ENCODE data around the gene MSI2. TPM values are rescaled to one million over a fixed set of nuclear protein-coding genes. Genes with fewer than 3 reads are reported as not detected.

Gene MSI2
- polyA plus RNA-seq, 3 donors from 2014 or later, result 0.88 to 3.6 (median 2.4) TPM

DNA sequence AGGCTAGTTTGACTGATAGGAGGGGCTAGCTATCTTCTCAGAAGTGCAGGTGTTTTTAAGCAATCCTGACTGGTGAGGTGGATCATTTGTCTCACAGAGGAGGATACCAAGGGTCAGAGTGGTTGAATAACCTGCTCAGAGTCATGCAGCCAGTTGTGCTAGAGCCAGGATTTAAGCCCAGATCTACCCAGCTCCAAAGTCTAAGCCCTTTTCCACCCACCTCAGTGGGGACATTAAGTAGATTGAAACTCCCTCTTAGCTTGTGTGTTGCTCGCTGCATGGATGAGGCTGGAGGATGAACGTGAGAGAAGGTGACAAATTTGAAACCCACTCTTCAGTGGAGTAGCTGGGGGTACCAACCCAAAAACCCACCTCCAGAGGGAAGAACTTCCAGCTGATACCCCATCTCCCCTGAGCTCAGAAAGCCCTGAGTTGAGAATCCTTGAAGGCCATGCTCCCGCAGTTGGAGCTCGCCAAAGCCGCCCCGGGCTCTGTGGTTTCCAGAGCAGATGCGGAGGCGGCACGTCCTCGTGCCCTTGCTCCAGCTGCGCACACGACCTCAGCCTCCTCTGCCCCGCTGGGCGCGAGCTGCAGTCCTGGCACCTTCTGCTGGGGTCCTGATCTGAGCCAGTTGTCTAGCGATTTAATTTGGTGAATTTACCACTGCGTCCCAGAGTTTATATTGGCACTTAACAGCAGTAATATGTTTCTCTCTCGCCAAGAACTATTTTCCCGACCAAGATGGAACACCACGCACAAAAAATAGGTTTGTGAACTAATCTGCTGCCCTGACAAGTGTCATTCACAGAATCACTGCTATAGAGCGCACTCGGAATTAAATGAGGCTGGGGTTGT, 329.2 kb downstream of the MSI2 start:
- H3K27me3 Mint-ChIP-seq (ENCODE audit: low read depth in 3 of 3), result peaks cover 0 to 6% (median 5%) of the 10 kb centered on the region in 3 donors
- no peak overlapping the region for H3K27ac Mint-ChIP-seq
- DNase-seq, result no peak
- no peak overlapping the region for H3K4me3 Mint-ChIP-seq
- no peaks in the 10 kb centered on the region for H3K4me1 Mint-ChIP-seq
- no peaks in the 10 kb centered on the region for H3K36me3 Mint-ChIP-seq
- no peaks in the 10 kb centered on the region for H3K9me3 Mint-ChIP-seq

DNA sequence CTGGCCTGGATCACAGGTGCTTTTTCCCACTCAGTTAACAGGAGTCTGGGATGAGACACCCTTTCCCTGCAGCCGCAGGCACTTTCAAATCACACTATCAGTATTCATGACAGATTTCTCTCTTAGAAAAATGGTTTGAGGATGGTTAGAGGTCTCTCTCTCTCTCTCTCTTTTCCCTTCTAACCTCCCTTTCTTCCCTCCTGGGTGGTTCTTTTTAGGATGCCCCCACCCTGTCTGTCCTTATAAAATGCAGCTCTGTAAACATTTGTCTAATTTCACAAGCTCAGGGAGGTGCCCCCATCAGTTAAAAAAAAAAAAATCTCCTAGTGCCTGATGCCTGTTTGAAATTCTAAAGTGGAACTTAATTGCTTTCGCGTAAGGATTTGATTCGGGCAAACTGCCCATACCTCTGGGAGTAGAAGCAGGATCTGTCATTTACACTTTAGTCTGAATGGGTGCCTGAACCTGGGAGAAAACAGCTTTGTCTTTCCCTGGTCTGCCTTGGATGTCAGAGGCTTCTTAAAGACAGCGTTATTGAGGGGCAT, 329.9 kb downstream of the MSI2 start:
- Mint-ChIP-seq H3K9me3 (no peaks in the 10 kb centered on the region), H3K4me1 (no peaks in the 10 kb centered on the region), H3K27ac (no peak overlapping the region), H3K4me3 (no peak overlapping the region), H3K27me3 (ENCODE audit: low read depth in 3 of 3) (peaks cover 0 to 6% (median 5%) of the 10 kb centered on the region in 3 donors), H3K36me3 (no peaks in the 10 kb centered on the region)
- no peak for DNase-seq

DNA sequence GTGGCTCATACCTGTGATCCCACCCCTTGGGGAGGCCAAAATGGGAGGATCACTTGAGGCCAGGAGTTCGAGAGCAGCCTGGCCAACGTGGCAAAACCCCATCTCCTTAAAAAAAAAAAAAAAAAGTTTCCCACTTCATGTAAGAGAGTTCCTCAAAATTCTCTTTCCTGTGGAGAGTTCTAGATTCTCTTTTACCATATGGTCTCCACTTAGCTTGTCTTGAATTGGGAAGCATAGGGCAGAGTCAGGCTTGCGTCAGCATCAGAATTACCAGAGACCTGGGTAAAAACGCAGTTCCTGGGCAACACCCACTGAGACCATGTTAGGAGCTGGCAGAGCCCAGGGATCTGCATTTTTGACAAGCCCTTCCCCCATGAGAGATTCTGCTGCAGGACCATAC, 330.4 kb downstream of the MSI2 start:
- H3K27me3 Mint-ChIP-seq (ENCODE audit: low read depth in 3 of 3), result peaks cover 0 to 6% (median 5%) of the 10 kb centered on the region in 3 donors
- no peaks in the 10 kb centered on the region for H3K9me3 Mint-ChIP-seq
- no peak overlapping the region for H3K27ac Mint-ChIP-seq
- H3K4me1 Mint-ChIP-seq, result no peaks in the 10 kb centered on the region
- DNase-seq, result no peak
- H3K36me3 Mint-ChIP-seq, result no peaks in the 10 kb centered on the region
- no peak overlapping the region for H3K4me3 Mint-ChIP-seq

DNA sequence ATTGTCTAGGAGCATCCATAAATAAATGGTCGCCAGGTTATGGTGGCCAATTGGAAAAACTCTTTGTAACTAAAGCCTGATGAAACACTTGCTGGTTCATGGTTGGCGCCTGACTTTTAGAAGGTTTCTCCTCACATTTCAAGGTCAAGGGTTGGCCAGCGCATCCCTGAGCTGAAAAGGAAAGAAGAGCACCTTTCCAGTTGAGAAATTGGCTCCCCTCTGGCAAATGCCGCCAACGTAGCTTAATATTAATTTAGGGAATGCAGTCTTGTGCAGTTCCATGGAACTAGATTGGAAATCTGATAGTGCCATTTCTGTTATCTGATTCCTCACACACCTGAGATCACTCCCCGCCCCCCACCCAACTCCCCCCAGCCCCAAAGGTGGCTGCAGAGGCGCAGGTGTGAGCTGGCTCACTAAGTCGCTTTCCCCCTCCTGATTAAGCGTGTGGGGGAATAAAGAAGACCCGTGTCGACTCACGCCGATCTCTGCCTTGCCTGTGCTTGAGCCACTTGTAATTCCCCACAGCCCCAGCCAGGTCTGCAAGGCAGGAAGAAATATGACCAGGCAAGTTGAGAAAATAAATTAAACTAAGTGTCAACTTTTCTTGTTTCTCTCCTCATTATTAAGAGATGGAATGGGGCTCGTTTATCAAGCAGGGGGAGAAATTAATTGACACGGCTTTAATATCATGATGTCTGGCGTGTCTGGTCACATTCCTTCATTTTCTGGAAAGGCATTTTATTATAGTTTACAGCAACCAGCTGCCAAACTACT, 331.1 kb downstream of the MSI2 start:
- Mint-ChIP-seq H3K36me3 (no peaks in the 10 kb centered on the region), H3K9me3 (no peaks in the 10 kb centered on the region), H3K27me3 (ENCODE audit: low read depth in 3 of 3) (peaks cover 0 to 6% (median 5%) of the 10 kb centered on the region in 3 donors), H3K4me3 (no peak overlapping the region), H3K4me1 (no peaks in the 10 kb centered on the region), H3K27ac (no peak overlapping the region)
- DNase-seq, result no peak

DNA sequence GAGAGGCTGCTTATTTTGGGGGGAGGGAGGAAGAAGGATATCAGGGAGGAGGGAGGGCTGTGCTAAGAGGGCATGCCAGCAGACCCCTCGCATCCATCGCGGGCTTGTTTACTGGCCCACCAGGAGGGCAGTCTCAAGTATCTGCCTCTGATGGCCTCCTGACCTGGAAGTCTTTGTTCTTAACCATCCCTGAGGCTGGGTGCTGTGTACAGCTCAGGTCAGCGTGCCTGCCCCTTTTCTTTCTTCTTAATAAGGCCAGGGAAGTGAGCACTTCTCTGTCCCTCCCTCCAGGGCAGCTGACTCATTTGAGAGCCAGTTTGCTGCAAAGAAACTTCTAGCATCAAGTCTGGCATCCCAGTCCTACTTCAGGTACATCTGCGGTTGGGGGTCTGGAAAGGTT, 331.8 kb downstream of the MSI2 start:
- Mint-ChIP-seq H3K36me3 (no peaks in the 10 kb centered on the region), H3K27me3 (ENCODE audit: low read depth in 3 of 3) (peaks cover 0 to 6% (median 5%) of the 10 kb centered on the region in 3 donors), H3K4me1 (no peaks in the 10 kb centered on the region), H3K4me3 (no peak overlapping the region), H3K9me3 (no peaks in the 10 kb centered on the region), H3K27ac (no peak overlapping the region)
- DNase-seq, result no peak

DNA sequence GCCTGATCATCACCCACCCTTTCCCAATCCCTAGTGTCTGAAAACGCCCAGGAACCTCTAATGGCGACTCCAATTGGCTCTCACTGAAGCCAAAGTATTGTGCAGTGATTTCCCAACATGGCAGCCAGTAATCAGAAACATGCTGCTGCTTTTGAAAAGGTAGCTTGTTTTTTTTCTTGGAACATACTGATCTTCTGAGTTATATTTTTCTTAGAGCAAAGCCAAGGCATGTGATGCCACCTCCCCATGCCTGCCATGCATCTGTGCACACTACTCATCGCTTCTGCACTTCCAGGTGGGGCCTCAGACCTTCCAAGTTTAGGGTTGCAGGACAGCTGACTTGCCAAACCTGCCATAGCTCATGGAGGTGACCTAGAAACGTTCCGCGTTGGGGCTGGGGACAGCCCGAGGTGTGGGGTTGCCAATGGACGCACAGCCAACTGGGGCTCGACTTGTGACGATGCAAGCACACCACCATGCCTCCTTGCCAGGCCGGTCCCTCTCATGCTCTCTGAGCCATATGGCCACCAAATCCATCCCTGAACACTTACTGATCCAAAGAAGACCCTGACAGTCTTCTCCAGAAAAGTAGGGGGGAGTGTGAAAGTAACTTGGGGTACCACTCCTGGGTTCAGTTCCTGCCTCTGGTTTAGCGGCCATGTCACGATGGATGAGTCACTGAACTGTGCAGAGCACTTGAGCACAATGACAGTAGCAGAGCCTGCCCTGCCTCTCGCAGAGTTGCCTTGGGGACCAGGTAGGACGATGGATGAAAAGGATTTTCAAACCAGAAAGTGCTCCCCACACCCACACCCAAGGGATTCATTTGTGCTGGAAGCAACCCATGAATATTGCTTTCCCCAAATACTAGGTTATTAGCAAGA, 333.1 kb downstream of the MSI2 start:
- no peak overlapping the region for H3K27ac Mint-ChIP-seq
- H3K9me3 Mint-ChIP-seq, result peaks cover 0 to under 1% (median 0%) of the 10 kb centered on the region in 6 donors
- no peak for DNase-seq
- H3K4me3 Mint-ChIP-seq, result no peak overlapping the region
- H3K36me3 Mint-ChIP-seq, result peaks cover 0 to 4% (median 0%) of the 10 kb centered on the region in 3 donors
- no peaks in the 10 kb centered on the region for H3K4me1 Mint-ChIP-seq
- H3K27me3 Mint-ChIP-seq (ENCODE audit: low read depth in 3 of 3), result peaks cover 1 to 7% (median 5%) of the 10 kb centered on the region in 3 donors

DNA sequence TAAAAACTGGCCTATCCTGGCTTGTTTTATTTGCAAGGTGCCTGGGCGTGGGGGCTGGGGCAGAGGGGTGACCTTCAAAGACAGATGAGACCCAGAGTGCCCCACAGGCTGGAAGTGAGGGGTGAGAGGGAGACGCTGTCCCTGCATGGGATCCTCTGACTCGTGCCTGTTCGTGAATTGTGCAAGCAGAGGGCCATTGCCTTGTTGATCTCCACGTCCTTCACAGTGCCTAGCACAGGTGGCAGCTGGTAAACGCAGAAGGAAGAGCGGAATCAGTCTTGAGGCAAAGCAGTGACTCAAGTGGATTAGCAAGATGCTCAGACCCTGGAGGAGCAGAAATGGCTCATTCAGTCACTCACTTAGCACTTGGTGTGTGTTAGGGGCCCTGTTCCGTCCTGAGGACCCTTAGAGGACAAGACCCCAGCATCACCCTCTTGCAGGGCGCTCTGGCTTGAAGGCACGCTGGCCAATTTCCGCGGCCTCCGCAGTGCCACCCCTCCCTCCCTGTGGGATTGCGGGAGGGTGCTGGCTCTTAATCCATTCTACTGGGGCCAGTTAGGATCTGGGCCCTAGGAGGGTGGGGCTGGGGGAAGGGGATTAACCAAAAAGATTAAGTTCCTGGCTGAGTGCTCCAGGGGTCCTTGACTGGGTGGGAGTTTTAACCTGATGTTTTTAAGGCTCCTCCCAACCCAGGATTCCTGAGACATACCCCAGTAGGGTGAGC, 337.6 kb downstream of the MSI2 start:
- Mint-ChIP-seq H3K27ac (no peak overlapping the region), H3K4me1 (peaks cover 17 to 20% of the 10 kb centered on the region in 2 donors), H3K4me3 (no peak overlapping the region), H3K27me3 (ENCODE audit: low read depth in 3 of 3) (peaks cover 2 to 6% (median 3%) of the 10 kb centered on the region in 3 donors), H3K9me3 (peaks cover 0 to 1% (median 0%) of the 10 kb centered on the region in 6 donors), H3K36me3 (peaks cover 11 to 18% (median 16%) of the 10 kb centered on the region in 3 donors)
- no peak for DNase-seq

DNA sequence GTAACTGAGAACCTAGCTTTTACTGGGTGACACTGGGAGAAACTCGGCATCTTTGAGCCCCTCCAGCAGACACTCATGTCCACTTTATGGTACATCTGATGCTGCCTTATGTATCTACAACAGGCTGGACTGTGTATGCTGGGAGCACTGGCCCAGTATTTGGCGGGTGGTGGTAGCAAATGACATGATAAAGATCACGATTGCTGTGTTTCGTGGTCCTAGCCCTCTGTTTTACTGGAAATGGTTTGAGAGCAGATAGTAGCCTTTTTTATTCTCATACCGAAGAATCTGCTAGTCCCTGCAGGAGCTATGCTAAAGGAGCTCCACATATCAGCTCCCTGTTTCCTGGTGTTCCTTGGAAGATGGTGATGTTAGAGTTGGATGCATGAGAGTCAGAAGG, 338.4 kb downstream of the MSI2 start:
- H3K27ac Mint-ChIP-seq, result peak overlapping the region in 1 of 6 donors; percentile 30
- H3K36me3 Mint-ChIP-seq, result peaks cover 11 to 18% (median 16%) of the 10 kb centered on the region in 3 donors
- H3K9me3 Mint-ChIP-seq, result peaks cover 0 to 1% (median 0%) of the 10 kb centered on the region in 6 donors
- no peak overlapping the region for H3K4me3 Mint-ChIP-seq
- DNase-seq, result no peak
- peaks cover 25 to 28% of the 10 kb centered on the region in 2 donors for H3K4me1 Mint-ChIP-seq
- peaks cover 2 to 5% (median 2%) of the 10 kb centered on the region in 3 donors for H3K27me3 Mint-ChIP-seq (ENCODE audit: low read depth in 3 of 3)

DNA sequence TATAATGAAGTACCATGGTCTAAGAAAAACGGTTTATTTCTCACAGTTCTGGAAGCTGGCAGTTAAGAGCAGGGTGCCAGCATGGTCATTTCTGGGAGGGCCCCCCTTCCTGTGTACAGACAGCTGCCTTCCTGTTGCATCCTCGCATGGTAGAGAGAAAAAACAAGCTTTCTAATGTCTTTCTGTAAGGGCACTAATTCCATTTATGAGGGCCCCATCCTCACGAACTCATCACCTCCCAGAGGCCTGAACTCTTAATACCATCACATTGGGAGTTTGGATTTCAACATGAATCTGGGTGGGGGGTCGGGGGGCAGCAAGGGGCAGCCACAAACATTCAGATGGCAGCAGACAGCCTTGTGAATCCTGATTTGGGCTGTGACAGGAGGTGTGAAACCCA, 339.1 kb downstream of the MSI2 start:
- Mint-ChIP-seq H3K27ac (no peak overlapping the region), H3K4me1 (peaks cover 32 to 35% of the 10 kb centered on the region in 2 donors), H3K4me3 (no peak overlapping the region), H3K9me3 (peaks cover 0 to 1% (median 0%) of the 10 kb centered on the region in 6 donors), H3K27me3 (ENCODE audit: low read depth in 3 of 3) (peaks cover 2 to 5% (median 5%) of the 10 kb centered on the region in 3 donors), H3K36me3 (peaks cover 11 to 18% (median 16%) of the 10 kb centered on the region in 3 donors)
- no peak for DNase-seq

DNA sequence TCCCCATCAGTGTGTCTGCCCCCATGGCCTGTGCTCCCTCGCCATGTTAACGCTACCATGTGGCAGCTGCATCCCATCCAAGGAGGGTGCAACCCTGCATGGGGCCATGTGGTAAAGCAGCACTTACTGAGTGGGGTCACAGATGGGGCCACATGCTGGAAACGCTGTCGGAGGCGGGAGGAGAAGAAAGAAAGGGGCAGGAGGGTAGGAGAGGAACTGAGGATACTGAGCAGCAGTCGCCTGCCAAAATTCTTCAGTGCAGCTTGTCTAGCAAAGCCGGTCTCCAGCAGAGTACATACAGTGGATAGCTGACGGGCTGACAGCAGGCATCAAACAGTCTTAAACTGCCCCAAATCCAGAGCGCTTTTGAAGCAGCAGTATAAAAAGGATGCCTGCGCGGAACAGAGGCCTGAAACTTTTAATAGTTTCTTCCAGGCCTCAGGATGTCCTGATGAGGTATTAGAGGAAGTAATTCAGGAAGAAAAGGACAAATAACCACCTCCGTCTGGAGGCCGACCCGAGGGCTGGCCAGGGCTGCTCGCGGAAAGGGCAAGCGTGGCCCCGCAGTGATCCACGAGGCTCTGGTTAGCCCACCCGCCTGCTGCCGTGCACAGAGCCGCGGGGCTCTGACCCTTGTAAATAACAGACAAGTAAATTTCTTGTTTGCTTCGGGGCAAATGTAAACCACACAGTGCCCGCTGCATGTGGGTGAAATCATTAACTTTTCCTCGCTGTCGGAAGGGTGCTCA, 339.8 kb downstream of the MSI2 start:
- Mint-ChIP-seq H3K4me3 (no peak overlapping the region), H3K36me3 (peaks cover 11 to 18% (median 16%) of the 10 kb centered on the region in 3 donors), H3K4me1 (peaks cover 39 to 42% of the 10 kb centered on the region in 2 donors), H3K9me3 (peaks cover 0 to 1% (median 0%) of the 10 kb centered on the region in 6 donors), H3K27me3 (ENCODE audit: low read depth in 3 of 3) (peaks cover 2 to 5% (median 5%) of the 10 kb centered on the region in 3 donors), H3K27ac (peak overlapping the region in 2 of 6 donors; percentile 50 to 52)
- DNase-seq, result no peak

DNA sequence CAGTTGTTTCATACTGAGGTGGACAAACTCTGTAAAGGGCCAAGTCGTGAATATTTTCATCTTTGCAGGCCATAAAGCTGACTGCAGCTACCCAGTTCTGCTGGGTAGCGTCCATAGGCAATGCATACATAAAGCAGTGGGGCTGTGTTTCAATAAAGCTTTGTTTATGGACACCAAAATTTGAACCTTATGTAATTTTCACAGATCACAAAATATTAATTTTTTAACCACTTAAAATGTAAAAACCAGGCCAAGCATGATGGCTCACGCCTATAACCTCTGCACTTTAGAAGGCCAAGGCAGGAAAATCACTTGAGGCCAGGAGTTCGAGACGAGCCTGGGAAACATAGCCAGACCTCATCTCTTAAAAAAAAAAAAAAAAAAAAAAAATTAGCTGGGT, 340.8 kb downstream of the MSI2 start:
- no peak overlapping the region for H3K4me3 Mint-ChIP-seq
- peaks cover 49 to 52% of the 10 kb centered on the region in 2 donors for H3K4me1 Mint-ChIP-seq
- H3K27me3 Mint-ChIP-seq (ENCODE audit: low read depth in 3 of 3), result peaks cover 2 to 5% (median 5%) of the 10 kb centered on the region in 3 donors
- peak overlapping the region in 2 of 6 donors; percentile 49 to 55 for H3K27ac Mint-ChIP-seq
- peaks cover 11 to 18% (median 16%) of the 10 kb centered on the region in 3 donors for H3K36me3 Mint-ChIP-seq
- peaks cover 0 to 1% (median 0%) of the 10 kb centered on the region in 6 donors for H3K9me3 Mint-ChIP-seq
- DNase-seq, result no peak

Measured in immature natural killer cell (primary cell).